H1 (cell line): ENCODE results near the gene GOLGA3. TPM values are rescaled to one million over a fixed set of nuclear protein-coding genes. Genes with fewer than 3 reads are reported as not detected.

Experiments
- CTCF ChIA-PET: fragments of 300-600 bp; sonication (Branson Sonifier 250); formaldehyde crosslinking; loops from one replicate; lab custom pipeline; 2021; ENCODE audit not compliant: partially characterized antibody; lab: Charles Lee
- POLR2A ChIA-PET: fragments of 300-600 bp; sonication (Branson Sonifier 250); formaldehyde crosslinking; loops from one replicate; lab custom pipeline; 2021; ENCODE audit warnings: inconsistent platforms; ENCODE audit not compliant: partially characterized antibody; lab: Charles Lee
- DNase-seq, 2 experiments: peaks; one replicate each; pipeline versions ENCODE4 v3.0.0 to v3.0.0-alpha.2; 2010 to 2022; ENCODE audit warnings: low spot score in 2 of 2, low read depth in 1 of 2, mixed read lengths in 1 of 2
- FAIRE-seq: peaks from 2 replicates; lab custom pipeline; 2011; peaks lifted over from hg19 to GRCh38; lab: Jason Lieb, UNC
- H2AFZ ChIP-seq: 2 replicates; pipeline ENCODE4 v1.8.1; 2012; ENCODE audit warnings: low read length, inconsistent platforms
- H2AK5ac ChIP-seq: 2 replicates; pipeline ENCODE4 v1.6.1; 2013; ENCODE audit warnings: low read depth, low read length
- H2BK120ac ChIP-seq: replicated peaks from 2 replicates; pipeline ENCODE3; 2013; ENCODE audit warnings: low read depth, low read length, inconsistent platforms
- H2BK12ac ChIP-seq: 2 replicates; pipeline ENCODE4 v1.6.1; 2013; ENCODE audit warnings: low read depth, low read length
- H2BK15ac ChIP-seq: 2 replicates; pipeline ENCODE4 v1.6.1; 2013; ENCODE audit warnings: low read length
- H2BK20ac ChIP-seq: 2 replicates; pipeline ENCODE4 v1.6.1; 2013; ENCODE audit warnings: low read length
- H2BK5ac ChIP-seq: 2 replicates; pipeline ENCODE4 v1.6.1; 2013; ENCODE audit warnings: low read depth, low read length
- H3K14ac ChIP-seq: 2 replicates; pipeline ENCODE4 v1.6.1; 2013; ENCODE audit warnings: inconsistent platforms; ENCODE audit not compliant: insufficient read length
- H3K18ac ChIP-seq: 2 replicates; pipeline ENCODE4 v1.6.1; 2013; ENCODE audit warnings: low read length; ENCODE audit errors: extremely low read depth
- H3K23ac ChIP-seq: 2 replicates; pipeline ENCODE4 v1.6.1; 2013; ENCODE audit warnings: inconsistent platforms; ENCODE audit not compliant: insufficient read length
- H3K23me2 ChIP-seq: 2 replicates; pipeline ENCODE4 v1.6.1; 2013; ENCODE audit warnings: low read depth, low read length
- H3K27ac ChIP-seq: 2 replicates; pipeline ENCODE4 v1.6.1; 2011; ENCODE audit warnings: low read depth, low read length, inconsistent platforms
- H3K27me3 ChIP-seq, 4 experiments: replicated peaks in 1 of 4; 1 replicate in 1 of 4; 2 replicates in 3 of 4; pipeline versions ENCODE4 v1.6.1 to v1.8.1; 2011 to 2013; ENCODE audit warnings: low read length in 3 of 4, mild to moderate bottlenecking in 3 of 4, inconsistent platforms in 2 of 4, mixed read lengths in 2 of 4, moderate library complexity in 1 of 4; ENCODE audit not compliant: control insufficient read depth in 3 of 4, insufficient read depth in 3 of 4; ENCODE audit errors: extremely low read depth in 1 of 4
- H3K36me3 ChIP-seq, 4 experiments: 2 replicates each; pipeline versions ENCODE4 v1.6.1 to v1.8.1; 2011 to 2013; ENCODE audit warnings: mild to moderate bottlenecking in 4 of 4, low read length in 3 of 4, moderate library complexity in 2 of 4, control low read depth in 1 of 4, inconsistent platforms in 1 of 4; ENCODE audit not compliant: insufficient read depth in 4 of 4, control insufficient read depth in 2 of 4
- H3K4ac ChIP-seq: replicated peaks from 2 replicates; pipeline ENCODE3; 2013; ENCODE audit warnings: low read length, low read depth, mixed read lengths, inconsistent platforms; ENCODE audit not compliant: insufficient read length
- H3K4me1 ChIP-seq, 4 experiments: replicated peaks in 1 of 4; 1 replicate in 1 of 4; 2 replicates in 3 of 4; pipeline versions ENCODE4 v1.6.1 to v1.8.1; 2011 to 2013; ENCODE audit warnings: low read length in 3 of 4, inconsistent platforms in 2 of 4, mixed read lengths in 1 of 4; ENCODE audit not compliant: insufficient read depth in 4 of 4, control insufficient read depth in 3 of 4
- H3K4me2 ChIP-seq, 2 experiments: 2 replicates each; pipeline versions ENCODE4 v1.6.1 to v1.8.1; 2011 to 2013; ENCODE audit warnings: low read depth in 2 of 2, low read length in 2 of 2, control low read depth in 1 of 2, inconsistent platforms in 1 of 2, mild to moderate bottlenecking in 1 of 2; ENCODE audit not compliant: insufficient read depth in 1 of 2
- H3K4me3 ChIP-seq, 4 experiments: fragments of 200-600, 300-600 bp in 1 of 4; sonication (generic), shearing (Covaris generic), sonication (Bioruptor Twin) in 1 of 4; 2 replicates each; pipeline versions ENCODE4 v1.5.1 to v1.8.1; 2011 to 2016; ENCODE audit warnings: low read length in 4 of 4, low read depth in 3 of 4, control low read depth in 2 of 4, inconsistent platforms in 2 of 4, mild to moderate bottlenecking in 2 of 4, mixed read lengths in 1 of 4, moderate library complexity in 1 of 4; ENCODE audit not compliant: insufficient read depth in 2 of 4; ENCODE audit errors: extremely low read depth in 1 of 4
- H3K56ac ChIP-seq: replicated peaks from 2 replicates; pipeline ENCODE3; 2013; ENCODE audit warnings: low read depth, mild to moderate bottlenecking, mixed read lengths, low read length, inconsistent platforms; ENCODE audit not compliant: insufficient read length
- H3K79me1 ChIP-seq: 2 replicates; pipeline ENCODE4 v1.6.1; 2013; ENCODE audit warnings: low read depth, low read length, control low read depth
- H3K79me2 ChIP-seq, 2 experiments: 2 replicates each; pipeline versions ENCODE4 v1.6.1 to v1.8.1; 2012 to 2013; ENCODE audit warnings: low read length in 2 of 2, mild to moderate bottlenecking in 2 of 2, inconsistent platforms in 1 of 2; ENCODE audit not compliant: insufficient read depth in 2 of 2, control insufficient read depth in 1 of 2
- H3K9ac ChIP-seq, 4 experiments: replicated peaks in 1 of 4; 1 replicate in 1 of 4; 2 replicates in 3 of 4; pipeline versions ENCODE4 v1.6.1 to v1.8.1; 2011 to 2013; ENCODE audit warnings: low read depth in 3 of 4, low read length in 3 of 4, control low read depth in 2 of 4, mild to moderate bottlenecking in 2 of 4, moderate library complexity in 2 of 4, inconsistent platforms in 1 of 4; ENCODE audit errors: extremely low read depth in 1 of 4
- H3K9me3 ChIP-seq, 2 experiments: 2 replicates each; pipeline versions ENCODE4 v1.6.1 to v1.8.1; 2012 to 2013; ENCODE audit warnings: mild to moderate bottlenecking in 2 of 2, moderate library complexity in 2 of 2, control low read depth in 1 of 2, inconsistent platforms in 1 of 2, low read depth in 1 of 2, low read length in 1 of 2, mixed read lengths in 1 of 2; ENCODE audit not compliant: insufficient read depth in 2 of 2
- H4K20me1 ChIP-seq, 2 experiments: replicated peaks in 1 of 2; 2 replicates each; pipeline versions ENCODE3 to v1.8.1; 2011 to 2013; ENCODE audit warnings: inconsistent platforms in 2 of 2, low read length in 2 of 2, mild to moderate bottlenecking in 1 of 2; ENCODE audit not compliant: insufficient read depth in 2 of 2, control insufficient read depth in 1 of 2
- H4K5ac ChIP-seq: 2 replicates; pipeline ENCODE4 v1.6.1; 2013; ENCODE audit warnings: low read length, low read depth, mixed read lengths, inconsistent platforms; ENCODE audit not compliant: insufficient read length
- H4K8ac ChIP-seq: 2 replicates; pipeline ENCODE4 v1.8.0; 2013; ENCODE audit warnings: mild to moderate bottlenecking, moderate library complexity, low read length, inconsistent platforms; ENCODE audit not compliant: insufficient read depth; ENCODE audit errors: extremely low read depth
- H4K91ac ChIP-seq: replicated peaks from 2 replicates; pipeline ENCODE3; 2013; ENCODE audit warnings: low read length, mixed read lengths, inconsistent platforms; ENCODE audit not compliant: insufficient read length
- ATF2 ChIP-seq: IDR thresholded peaks from 2 replicates; pipeline ENCODE4 v1.6.1; 2012; ENCODE audit warnings: low read length, inconsistent platforms
- BRCA1 ChIP-seq: IDR thresholded peaks from 2 replicates; pipeline ENCODE4 v1.6.1; 2012; ENCODE audit warnings: low read depth, low read length, improper control_type of control experiment
- E2F6 ChIP-seq: IDR thresholded peaks from 2 replicates; pipeline ENCODE4 v1.6.1; 2012; ENCODE audit warnings: inconsistent platforms
- FOSL1 ChIP-seq: IDR thresholded peaks from 2 replicates; pipeline ENCODE4 v1.6.1; 2011; ENCODE audit warnings: mild to moderate bottlenecking, low read depth, low read length, moderate library complexity; ENCODE audit not compliant: insufficient read depth
- POU5F1 ChIP-seq: IDR thresholded peaks from 2 replicates; pipeline ENCODE4 v1.6.1; 2011; ENCODE audit warnings: low read depth, mild to moderate bottlenecking, low read length, moderate library complexity
- RNF2 ChIP-seq: fragments of 200-900, 300-1000 bp; sonication (generic); IDR thresholded peaks from 2 replicates; pipeline ENCODE4 v1.7.1; 2016; ENCODE audit warnings: borderline replicate concordance, low read depth, mild to moderate bottlenecking, antibody characterized with exemption, low read length; ENCODE audit not compliant: poor library complexity, severe bottlenecking; ENCODE audit errors: missing control alignments
- SAP30 ChIP-seq: fragments of 300-600 bp; sonication (generic); IDR thresholded peaks from 2 replicates; pipeline ENCODE4 v1.7.1; 2012; ENCODE audit warnings: low read length, moderate library complexity, mild to moderate bottlenecking, inconsistent platforms; ENCODE audit not compliant: insufficient read depth, insufficient replicate concordance
- TAF1 ChIP-seq: IDR thresholded peaks from 2 replicates; pipeline ENCODE4 v1.6.1; 2011; ENCODE audit warnings: mild to moderate bottlenecking, low read depth, low read length
- WGBS, 2 experiments: shearing (Covaris generic) in 1 of 2; methylation state at CpG; one replicate each; pipeline versions ENCODE4 v1.1.6 to v1.1.7; 2013 to 2015; ENCODE audit warnings: low lambda C conversion rate in 2 of 2, mixed read lengths in 2 of 2, inconsistent platforms in 1 of 2, low coverage in 1 of 2, missing lambda C conversion rate in 1 of 2; ENCODE audit not compliant: insufficient replicate concordance in 2 of 2, insufficient coverage in 1 of 2, insufficient read length in 1 of 2; ENCODE audit errors: extremely low coverage in 1 of 2, missing lambda C conversion rate in 1 of 2; 5-methylcytosine and 5-hydroxymethylcytosine counted together
- polyA plus RNA-seq, 7 experiments: library from polyadenylated mRNA; depleted of rRNA in 3 of 7; stranded (reverse) in 5 of 7; unstranded in 2 of 7; fragments of >200 nt in 5 of 7; fragments of 200-250 nt in 2 of 7; gene quantifications; 1 replicate in 5 of 7; 2 replicates in 1 of 7; 4 replicates in 1 of 7; pipeline versions ENCODE4 v1.2.1 to v1.2.3, GENCODE V29; 2011 to 2013; ENCODE audit warnings: missing spikeins in 2 of 7, mixed read lengths in 2 of 7
- total RNA-seq: library from RNA; stranded (reverse); fragmentation: NEBNext Ultra II Directional; extraction: Animal tissue kit (Norgen Biotek cat#: 25700); gene quantifications from 2 replicates; pipeline ENCODE4 v1.2.1, GENCODE V29; 2021

Gene GOLGA3
- total and polyA plus RNA-seq, 2 of the 8 experiments (the other 6 are each of a cell fraction or from before 2014, with no cell fraction given): 6.4 to 33.1 TPM

GRCh38 chr12:132719141-132719953, 109.3 kb downstream of the GOLGA3 start:
- H3K79me2 ChIP-seq: peaks cover 0 to 4% of the 10 kb centered on the region in 2 experiments; a peak in 2 of 4 replicates
- peaks cover 24 to 62% (median 49%) of the 10 kb centered on the region in 4 experiments for H3K36me3 ChIP-seq
- H2BK5ac ChIP-seq: no peak overlapping the region
- H2AK5ac ChIP-seq: no peak overlapping the region
- no peak overlapping the region for H3K4me3 ChIP-seq
- H2BK15ac ChIP-seq: no peak overlapping the region
- no peak overlapping the region for H3K14ac ChIP-seq
- H3K4me1 ChIP-seq: no peaks in the 10 kb centered on the region
- FAIRE-seq (no peak), DNase-seq (no peak)
- H3K18ac ChIP-seq: no peak overlapping the region
- no peak overlapping the region for H3K9ac ChIP-seq
- H3K23ac ChIP-seq: no peak overlapping the region
- H3K4ac ChIP-seq: no peak overlapping the region
- H3K56ac ChIP-seq: no peak overlapping the region
- ChIA-PET CTCF (interaction anchor here (0.6 to 1.0 kb wide), 3 partner anchors 11 to 458 kb away, joined by 3 read pairs; no protein-coding TSS in a partner anchor), POLR2A (interaction anchor here (0.7 to 3.2 kb wide), 6 partner anchors 8 to 60 kb away, joined by 3 to 17 read pairs (median 4); no protein-coding TSS in a partner anchor)
- peaks cover 7 to 28% of the 10 kb centered on the region in 2 experiments for H4K20me1 ChIP-seq
- H3K9me3 ChIP-seq: no peaks in the 10 kb centered on the region
- no peak overlapping the region for H2BK20ac ChIP-seq
- no peak overlapping the region; the same call in 1 of the 2 replicates for H3K27ac ChIP-seq
- no peak overlapping the region; the same call in 1 of the 2 replicates for H4K8ac ChIP-seq
- peaks cover 3% of the 10 kb centered on the region; the same call in 1 of the 2 replicates for H3K79me1 ChIP-seq
- H3K4me2 ChIP-seq: no peak overlapping the region
- no peak overlapping the region for H2BK12ac ChIP-seq
- no peak overlapping the region for H2BK120ac ChIP-seq
- no peak overlapping the region for H2AFZ ChIP-seq
- H4K91ac ChIP-seq: no peak overlapping the region
- no peaks in the 10 kb centered on the region; a peak in 1 of 7 replicates for H3K27me3 ChIP-seq
- no peaks in the 10 kb centered on the region for H3K23me2 ChIP-seq
- no peak overlapping the region for H4K5ac ChIP-seq
- WGBS, 2 experiments: 93% methylated on average over 31 of the region's 31 CpGs; no CpG with 5 or more reads in 1 of the 2 experiments
- no peak for TF ChIP-seq BRCA1
- TF ChIP-seq E2F6: no peak
- no peak for TF ChIP-seq FOSL1
- no peak for TF ChIP-seq POU5F1
- no peak for TF ChIP-seq ATF2
- TF ChIP-seq RNF2: no peak
- TF ChIP-seq SAP30: no peak
- TF ChIP-seq TAF1: no peak
